Stimulated activated CD8-positive, alpha-beta memory T cell treated with anti-CD3 and anti-CD28 coated beads, Interleukin-7, amount 100 ng/mL, for 4 hours (primary cell): ENCODE data around the gene IL31RA.

Source experiments
- DNase-seq, 2 donors: peaks; one replicate each; pipeline ENCODE4 v3.0.0-alpha.2; 2020; ENCODE audit warnings: low read depth in 2 of 2

Gene IL31RA

GRCh38 chr5:55902696-55903095 lies 51.5 kb downstream of the IL31RA start:
- no peak for DNase-seq

GRCh38 chr5:55903121-55903701 lies 52.1 kb downstream of the IL31RA start:
- DNase-seq: peak; percentile 55 to 57

- no peak for DNase-seq
Observed at GRCh38 chr5:55904152-55904551, 53.0 kb downstream of the IL31RA start.

- no peak for DNase-seq
Observed at GRCh38 chr5:55905251-55905650, 54.1 kb downstream of the IL31RA start.

- no peak for DNase-seq
Observed at GRCh38 chr5:55907927-55908326, 56.8 kb downstream of the IL31RA start.

- DNase-seq: no peak
Observed at GRCh38 chr5:55908804-55909203, 57.6 kb downstream of the IL31RA start.

GRCh38 chr5:55911784-55912653 lies 60.9 kb downstream of the IL31RA start:
- no peak for DNase-seq

GRCh38 chr5:55913466-55914413 lies 62.6 kb downstream of the IL31RA start:
- no peak for DNase-seq

- DNase-seq: no peak
Observed at GRCh38 chr5:55914971-55915370, 63.8 kb downstream of the IL31RA start.

GRCh38 chr5:55915783-55916182 lies 64.6 kb downstream of the IL31RA start:
- no peak for DNase-seq

- no peak for DNase-seq
Observed at GRCh38 chr5:55916986-55917385, 65.8 kb downstream of the IL31RA start.

GRCh38 chr5:55917402-55918086 lies 66.4 kb downstream of the IL31RA start:
- DNase-seq: no peak

- no peak for DNase-seq
Observed at GRCh38 chr5:55918087-55919035, 67.2 kb downstream of the IL31RA start.

- DNase-seq: no peak
Observed at GRCh38 chr5:55919625-55920024, 68.5 kb downstream of the IL31RA start.

- no peak for DNase-seq
Observed at GRCh38 chr5:55920784-55921183, 69.6 kb downstream of the IL31RA start.

- DNase-seq: no peak
Observed at GRCh38 chr5:55921617-55922016, 70.5 kb downstream of the IL31RA start.

GRCh38 chr5:55923177-55923771 lies 72.1 kb downstream of the IL31RA start:
- peak in 1 of 2 donors; percentile 6 for DNase-seq

GRCh38 chr5:55923865-55924500 lies 72.8 kb downstream of the IL31RA start:
- no peak for DNase-seq

GRCh38 chr5:55924744-55925143 lies 73.6 kb downstream of the IL31RA start:
- no peak for DNase-seq

GRCh38 chr5:55925181-55925580 lies 74.0 kb downstream of the IL31RA start:
- no peak for DNase-seq
